K562 (cell line): Measurements from ENCODE around the gene CROCC2. TPM values are rescaled to one million over a fixed set of nuclear protein-coding genes. Genes with fewer than 3 reads are reported as not detected.

Experiments used
- ARHGAP35 ChIP-seq: fragments of 450-650 bp; IDR thresholded peaks from 2 replicates; pipeline ENCODE4 v1.6.1; 2018; ENCODE audit not compliant: partially characterized antibody
- ARNT ChIP-seq, 2 experiments: fragments of 450-650 bp; IDR thresholded peaks; 2 replicates each; pipeline ENCODE4 v1.6.1; 2016; ENCODE audit warnings: mild to moderate bottlenecking in 1 of 2
- CBX3 ChIP-seq, 2 experiments: IDR thresholded peaks; 1 replicate in 1 of 2; 2 replicates in 1 of 2; pipeline ENCODE4 v1.6.1; 2012; ENCODE audit warnings: inconsistent platforms in 2 of 2, low read length in 2 of 2, borderline replicate concordance in 1 of 2, control low read depth in 1 of 2
- CHD4 ChIP-seq: fragments of 200-600 bp; sonication (generic); IDR thresholded peaks from 3 replicates; pipeline ENCODE4 v1.6.1; 2012; ENCODE audit warnings: low read depth, mild to moderate bottlenecking, mixed read lengths, low read length, inconsistent platforms; ENCODE audit not compliant: insufficient read depth, insufficient replicate concordance, poor library complexity, severe bottlenecking
- CREBBP ChIP-seq: IDR thresholded peaks from one replicate; pipeline ENCODE4 v1.6.1; 2012; ENCODE audit warnings: low read depth, mild to moderate bottlenecking, control low read depth, inconsistent platforms, low read length
- HDAC1 ChIP-seq, 2 experiments: fragments of 450-650 bp; IDR thresholded peaks; 2 replicates each; pipeline ENCODE4 v1.6.1; 2016 to 2017; ENCODE audit warnings: inconsistent platforms in 1 of 2, mild to moderate bottlenecking in 1 of 2, moderate library complexity in 1 of 2
- HDAC2 ChIP-seq: fragments of 450-650 bp; IDR thresholded peaks from 2 replicates; pipeline ENCODE4 v1.6.1; 2016; ENCODE audit warnings: mild to moderate bottlenecking
- KLF1 ChIP-seq: fragments of 450-650 bp; IDR thresholded peaks from 2 replicates; pipeline ENCODE4 v1.6.1; 2016; ENCODE audit warnings: missing genetic modification characterization, missing compliant biosample characterization
- MEF2D ChIP-seq: conservative IDR thresholded peaks from 2 replicates; pipeline ENCODE4 v1.6.1; 2016; ENCODE audit warnings: low read depth, missing genetic modification characterization, missing compliant biosample characterization
- NCOA2 ChIP-seq, 2 experiments: fragments of 450-650 bp; IDR thresholded peaks; 2 replicates each; pipeline ENCODE4 v1.6.1; 2018; ENCODE audit warnings: mild to moderate bottlenecking in 2 of 2, moderate library complexity in 1 of 2; ENCODE audit not compliant: partially characterized antibody in 2 of 2
- PHB2 ChIP-seq: fragments of 450-650 bp; IDR thresholded peaks from 2 replicates; pipeline ENCODE4 v1.6.1; 2017; ENCODE audit warnings: low read depth
- PTTG1 ChIP-seq: fragments of 450-650 bp; IDR thresholded peaks from 2 replicates; pipeline ENCODE4 v1.6.1; 2016; ENCODE audit warnings: low read depth, mild to moderate bottlenecking, missing genetic modification characterization, missing compliant biosample characterization
- SP1 ChIP-seq: sonication (generic); formaldehyde crosslinking; IDR thresholded peaks from 2 replicates; pipeline ENCODE4 v1.8.1; 2022; ENCODE audit warnings: mild to moderate bottlenecking, missing genetic modification reagents
- TRIM28 ChIP-seq: fragments of 450-650 bp; IDR thresholded peaks from 2 replicates; pipeline ENCODE4 v1.6.1; 2017
- XRCC3 ChIP-seq: fragments of 450-650 bp; IDR thresholded peaks from 2 replicates; pipeline ENCODE4 v1.6.1; 2017; ENCODE audit warnings: mild to moderate bottlenecking, moderate library complexity
- ZBTB49 ChIP-seq: sonication (generic); formaldehyde crosslinking; IDR thresholded peaks from 2 replicates; pipeline ENCODE4 v1.8.0; 2022; ENCODE audit warnings: missing genetic modification reagents, mild to moderate bottlenecking, borderline replicate concordance
- ZBTB9 ChIP-seq: fragments of 450-650 bp; formaldehyde crosslinking; IDR thresholded peaks from 2 replicates; pipeline ENCODE4 v1.4.0; 2020; ENCODE audit warnings: mild to moderate bottlenecking, moderate library complexity
- ZNF551 ChIP-seq: fragments of 250-450 bp; sonication (Bioruptor Pico); IDR thresholded peaks from 2 replicates; pipeline ENCODE4 v1.5.0; 2021; ENCODE audit warnings: mild to moderate bottlenecking, moderate library complexity
- ZNF583 ChIP-seq: fragments of 250-450 bp; sonication (Bioruptor Pico); IDR thresholded peaks from 2 replicates; pipeline ENCODE4 v1.4.0; 2020
- polyA plus RNA-seq, 8 experiments: library from polyadenylated mRNA; depleted of rRNA in 4 of 8; stranded (reverse) in 5 of 8; unstranded in 3 of 8; fragments of >200 nt; fragmentation: Nextera tagmentation in 2 of 8; fragmentation: Illumina TruSeq in 1 of 8; extraction: Ambion mirVana in 2 of 8; extraction: Trizol in 1 of 8; gene quantifications; 2 replicates each; pipeline versions ENCODE4 v1.2.1 to v1.2.3, GENCODE V29; 2011 to 2014; ENCODE audit warnings: inconsistent platforms in 1 of 8, missing spikeins in 1 of 8
- total RNA-seq, 7 experiments: library from RNA; depleted of rRNA in 6 of 7; stranded (reverse); fragments of >200 nt in 6 of 7; fragmentation: Illumina TruSeq in 2 of 7; extraction: Trizol in 2 of 7; gene quantifications; 2 replicates each; pipeline versions ENCODE4 v1.2.1 to v1.2.3, GENCODE V29; 2011 to 2021; ENCODE audit warnings: low replicate concordance in 1 of 7
- TF ChIP-seq, protein P1 (sequence below): sonication (generic); formaldehyde crosslinking; IDR thresholded peaks from 2 replicates; pipeline ENCODE4 v1.8.0; 2022; ENCODE audit warnings: missing genetic modification reagents, mild to moderate bottlenecking, borderline replicate concordance
- TF ChIP-seq, protein P2 (sequence below): IDR thresholded peaks from 2 replicates; pipeline ENCODE4 v1.6.1; 2012; ENCODE audit warnings: low read depth, low read length, improper control_type of control experiment, borderline replicate concordance

CROCC2 gene
- total and polyA plus RNA-seq, 9 of the 15 experiments (the other 6 are each of a cell fraction or from before 2014, with no cell fraction given), result not detected

GRCh38 chr2:241025639-241026038 is 119.5 kb downstream of the CROCC2 start (continued):
- TF ChIP-seq MEF2D (tag) (no peak), HDAC1 (IDR thresholded peaks at IDR 0.05) (no peak), CBX3 (IDR thresholded peaks at IDR 0.05; ENCODE audit: borderline replicate concordance in 1 of 2, low read length in 2 of 2) (peak in 1 of 2 experiments; percentile 95; a peak in 2 of 3 replicates), HDAC2 (no peak), SP1 (CRISPR knock-in tag) (no peak), ARNT (IDR thresholded peaks at IDR 0.05) (0 out of 4 replicates have a peak, but pooled peaks of 1 of the 2 experiments have one; percentile 25), PTTG1 (tag) (no peak), ZBTB49 (CRISPR knock-in tag) (no peak), PHB2 (no peak), ZNF583 (CRISPR knock-in tag) (peak; percentile 95; the same call in 1 of the 2 replicates), ZBTB9 (CRISPR knock-in tag) (no peak), ZNF551 (CRISPR knock-in tag) (no peak), CREBBP (no peak), ARHGAP35 (no peak), CHD4 (no peak), KLF1 (tag) (no peak), XRCC3 (0 out of 2 replicates have a peak, but pooled peaks have one; percentile 36), TRIM28 (peak; percentile 96), NCOA2 (IDR thresholded peaks at IDR 0.05; ENCODE audit: partially characterized antibody in 2 of 2) (no peak)
- TF ChIP-seq, protein P1, sequence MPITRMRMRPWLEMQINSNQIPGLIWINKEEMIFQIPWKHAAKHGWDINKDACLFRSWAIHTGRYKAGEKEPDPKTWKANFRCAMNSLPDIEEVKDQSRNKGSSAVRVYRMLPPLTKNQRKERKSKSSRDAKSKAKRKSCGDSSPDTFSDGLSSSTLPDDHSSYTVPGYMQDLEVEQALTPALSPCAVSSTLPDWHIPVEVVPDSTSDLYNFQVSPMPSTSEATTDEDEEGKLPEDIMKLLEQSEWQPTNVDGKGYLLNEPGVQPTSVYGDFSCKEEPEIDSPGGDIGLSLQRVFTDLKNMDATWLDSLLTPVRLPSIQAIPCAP, result no peak
- TF ChIP-seq, protein P2, sequence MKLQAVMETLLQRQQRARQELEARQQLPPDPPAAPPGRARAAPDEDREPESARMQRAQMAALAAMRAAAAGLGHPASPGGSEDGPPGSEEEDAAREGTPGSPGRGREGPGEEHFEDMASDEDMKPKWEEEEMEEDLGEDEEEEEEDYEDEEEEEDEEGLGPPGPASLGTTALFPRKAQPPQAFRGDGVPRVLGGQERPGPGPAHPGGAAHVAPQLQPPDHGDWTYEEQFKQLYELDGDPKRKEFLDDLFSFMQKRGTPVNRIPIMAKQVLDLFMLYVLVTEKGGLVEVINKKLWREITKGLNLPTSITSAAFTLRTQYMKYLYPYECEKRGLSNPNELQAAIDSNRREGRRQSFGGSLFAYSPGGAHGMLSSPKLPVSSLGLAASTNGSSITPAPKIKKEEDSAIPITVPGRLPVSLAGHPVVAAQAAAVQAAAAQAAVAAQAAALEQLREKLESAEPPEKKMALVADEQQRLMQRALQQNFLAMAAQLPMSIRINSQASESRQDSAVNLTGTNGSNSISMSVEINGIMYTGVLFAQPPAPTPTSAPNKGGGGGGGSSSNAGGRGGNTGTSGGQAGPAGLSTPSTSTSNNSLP, result no peak
- TF ChIP-seq, all 486 proteins: peak for 9
